H1 (cell line): ENCODE data around the gene USP9Y. TPM values are rescaled to one million over a fixed set of nuclear protein-coding genes. Genes with fewer than 3 reads are reported as not detected.

Experiments
- CTCF ChIA-PET: fragments of 300-600 bp; sonication (Branson Sonifier 250); formaldehyde crosslinking; loops from one replicate; lab custom pipeline; 2021; ENCODE audit not compliant: partially characterized antibody; lab: Charles Lee
- POLR2A ChIA-PET: fragments of 300-600 bp; sonication (Branson Sonifier 250); formaldehyde crosslinking; loops from one replicate; lab custom pipeline; 2021; ENCODE audit warnings: inconsistent platforms; ENCODE audit not compliant: partially characterized antibody; lab: Charles Lee
- DNase-seq, 2 experiments: peaks; one replicate each; pipeline versions ENCODE4 v3.0.0 to v3.0.0-alpha.2; 2010 to 2022; ENCODE audit warnings: low spot score in 2 of 2, low read depth in 1 of 2, mixed read lengths in 1 of 2
- FAIRE-seq: peaks from 2 replicates; lab custom pipeline; 2011; peaks lifted over from hg19 to GRCh38; lab: Jason Lieb, UNC
- H2AFZ ChIP-seq: 2 replicates; pipeline ENCODE4 v1.8.1; 2012; ENCODE audit warnings: low read length, inconsistent platforms
- H2AK5ac ChIP-seq: 2 replicates; pipeline ENCODE4 v1.6.1; 2013; ENCODE audit warnings: low read depth, low read length
- H2BK120ac ChIP-seq: replicated peaks from 2 replicates; pipeline ENCODE3; 2013; ENCODE audit warnings: low read depth, low read length, inconsistent platforms
- H2BK12ac ChIP-seq: 2 replicates; pipeline ENCODE4 v1.6.1; 2013; ENCODE audit warnings: low read depth, low read length
- H2BK15ac ChIP-seq: 2 replicates; pipeline ENCODE4 v1.6.1; 2013; ENCODE audit warnings: low read length
- H2BK20ac ChIP-seq: 2 replicates; pipeline ENCODE4 v1.6.1; 2013; ENCODE audit warnings: low read length
- H2BK5ac ChIP-seq: 2 replicates; pipeline ENCODE4 v1.6.1; 2013; ENCODE audit warnings: low read depth, low read length
- H3K14ac ChIP-seq: 2 replicates; pipeline ENCODE4 v1.6.1; 2013; ENCODE audit warnings: inconsistent platforms; ENCODE audit not compliant: insufficient read length
- H3K18ac ChIP-seq: 2 replicates; pipeline ENCODE4 v1.6.1; 2013; ENCODE audit warnings: low read length; ENCODE audit errors: extremely low read depth
- H3K23ac ChIP-seq: 2 replicates; pipeline ENCODE4 v1.6.1; 2013; ENCODE audit warnings: inconsistent platforms; ENCODE audit not compliant: insufficient read length
- H3K23me2 ChIP-seq: 2 replicates; pipeline ENCODE4 v1.6.1; 2013; ENCODE audit warnings: low read depth, low read length
- H3K27ac ChIP-seq: 2 replicates; pipeline ENCODE4 v1.6.1; 2011; ENCODE audit warnings: low read depth, low read length, inconsistent platforms
- H3K27me3 ChIP-seq, 4 experiments: replicated peaks in 1 of 4; 1 replicate in 1 of 4; 2 replicates in 3 of 4; pipeline versions ENCODE4 v1.6.1 to v1.8.1; 2011 to 2013; ENCODE audit warnings: low read length in 3 of 4, mild to moderate bottlenecking in 3 of 4, inconsistent platforms in 2 of 4, mixed read lengths in 2 of 4, moderate library complexity in 1 of 4; ENCODE audit not compliant: control insufficient read depth in 3 of 4, insufficient read depth in 3 of 4; ENCODE audit errors: extremely low read depth in 1 of 4
- H3K36me3 ChIP-seq, 4 experiments: 2 replicates each; pipeline versions ENCODE4 v1.6.1 to v1.8.1; 2011 to 2013; ENCODE audit warnings: mild to moderate bottlenecking in 4 of 4, low read length in 3 of 4, moderate library complexity in 2 of 4, control low read depth in 1 of 4, inconsistent platforms in 1 of 4; ENCODE audit not compliant: insufficient read depth in 4 of 4, control insufficient read depth in 2 of 4
- H3K4ac ChIP-seq: replicated peaks from 2 replicates; pipeline ENCODE3; 2013; ENCODE audit warnings: low read length, low read depth, mixed read lengths, inconsistent platforms; ENCODE audit not compliant: insufficient read length
- H3K4me1 ChIP-seq, 4 experiments: replicated peaks in 1 of 4; 1 replicate in 1 of 4; 2 replicates in 3 of 4; pipeline versions ENCODE4 v1.6.1 to v1.8.1; 2011 to 2013; ENCODE audit warnings: low read length in 3 of 4, inconsistent platforms in 2 of 4, mixed read lengths in 1 of 4; ENCODE audit not compliant: insufficient read depth in 4 of 4, control insufficient read depth in 3 of 4
- H3K4me2 ChIP-seq, 2 experiments: 2 replicates each; pipeline versions ENCODE4 v1.6.1 to v1.8.1; 2011 to 2013; ENCODE audit warnings: low read depth in 2 of 2, low read length in 2 of 2, control low read depth in 1 of 2, inconsistent platforms in 1 of 2, mild to moderate bottlenecking in 1 of 2; ENCODE audit not compliant: insufficient read depth in 1 of 2
- H3K4me3 ChIP-seq, 4 experiments: fragments of 200-600, 300-600 bp in 1 of 4; sonication (generic), shearing (Covaris generic), sonication (Bioruptor Twin) in 1 of 4; 2 replicates each; pipeline versions ENCODE4 v1.5.1 to v1.8.1; 2011 to 2016; ENCODE audit warnings: low read length in 4 of 4, low read depth in 3 of 4, control low read depth in 2 of 4, inconsistent platforms in 2 of 4, mild to moderate bottlenecking in 2 of 4, mixed read lengths in 1 of 4, moderate library complexity in 1 of 4; ENCODE audit not compliant: insufficient read depth in 2 of 4; ENCODE audit errors: extremely low read depth in 1 of 4
- H3K56ac ChIP-seq: replicated peaks from 2 replicates; pipeline ENCODE3; 2013; ENCODE audit warnings: low read depth, mild to moderate bottlenecking, mixed read lengths, low read length, inconsistent platforms; ENCODE audit not compliant: insufficient read length
- H3K79me1 ChIP-seq: 2 replicates; pipeline ENCODE4 v1.6.1; 2013; ENCODE audit warnings: low read depth, low read length, control low read depth
- H3K79me2 ChIP-seq, 2 experiments: 2 replicates each; pipeline versions ENCODE4 v1.6.1 to v1.8.1; 2012 to 2013; ENCODE audit warnings: low read length in 2 of 2, mild to moderate bottlenecking in 2 of 2, inconsistent platforms in 1 of 2; ENCODE audit not compliant: insufficient read depth in 2 of 2, control insufficient read depth in 1 of 2
- H3K9ac ChIP-seq, 4 experiments: replicated peaks in 1 of 4; 1 replicate in 1 of 4; 2 replicates in 3 of 4; pipeline versions ENCODE4 v1.6.1 to v1.8.1; 2011 to 2013; ENCODE audit warnings: low read depth in 3 of 4, low read length in 3 of 4, control low read depth in 2 of 4, mild to moderate bottlenecking in 2 of 4, moderate library complexity in 2 of 4, inconsistent platforms in 1 of 4; ENCODE audit errors: extremely low read depth in 1 of 4
- H3K9me3 ChIP-seq, 2 experiments: 2 replicates each; pipeline versions ENCODE4 v1.6.1 to v1.8.1; 2012 to 2013; ENCODE audit warnings: mild to moderate bottlenecking in 2 of 2, moderate library complexity in 2 of 2, control low read depth in 1 of 2, inconsistent platforms in 1 of 2, low read depth in 1 of 2, low read length in 1 of 2, mixed read lengths in 1 of 2; ENCODE audit not compliant: insufficient read depth in 2 of 2
- H4K20me1 ChIP-seq, 2 experiments: replicated peaks in 1 of 2; 2 replicates each; pipeline versions ENCODE3 to v1.8.1; 2011 to 2013; ENCODE audit warnings: inconsistent platforms in 2 of 2, low read length in 2 of 2, mild to moderate bottlenecking in 1 of 2; ENCODE audit not compliant: insufficient read depth in 2 of 2, control insufficient read depth in 1 of 2
- H4K5ac ChIP-seq: 2 replicates; pipeline ENCODE4 v1.6.1; 2013; ENCODE audit warnings: low read length, low read depth, mixed read lengths, inconsistent platforms; ENCODE audit not compliant: insufficient read length
- H4K8ac ChIP-seq: 2 replicates; pipeline ENCODE4 v1.8.0; 2013; ENCODE audit warnings: mild to moderate bottlenecking, moderate library complexity, low read length, inconsistent platforms; ENCODE audit not compliant: insufficient read depth; ENCODE audit errors: extremely low read depth
- H4K91ac ChIP-seq: replicated peaks from 2 replicates; pipeline ENCODE3; 2013; ENCODE audit warnings: low read length, mixed read lengths, inconsistent platforms; ENCODE audit not compliant: insufficient read length
- ASH2L ChIP-seq: fragments of 200-600, 300-600 bp; sonication (generic); IDR thresholded peaks from one replicate; pipeline ENCODE4 v1.7.1; 2017; ENCODE audit warnings: low read length
- CBX5 ChIP-seq: fragments of 300-800, 300-1000 bp; sonication (generic); IDR thresholded peaks from 2 replicates; pipeline ENCODE4 v1.7.1; 2016; ENCODE audit warnings: antibody characterized with exemption, low read length, low read depth
- JUN ChIP-seq: IDR thresholded peaks from 2 replicates; pipeline ENCODE4 v1.6.1; 2011; ENCODE audit warnings: low read depth, mild to moderate bottlenecking, improper control_type of control experiment, low read length
- SIN3A ChIP-seq, 2 experiments: IDR thresholded peaks in 1 of 2; conservative IDR thresholded peaks in 1 of 2; 2 replicates each; pipeline ENCODE4 v1.6.1; 2011 to 2012; ENCODE audit warnings: low read length in 2 of 2, improper control_type of control experiment in 1 of 2, low read depth in 1 of 2, mild to moderate bottlenecking in 1 of 2
- SIX5 ChIP-seq: IDR thresholded peaks from 2 replicates; pipeline ENCODE4 v1.6.1; 2011; ENCODE audit warnings: mild to moderate bottlenecking, low read depth, low read length
- SUZ12 ChIP-seq: fragments of 200-600 bp; sonication (generic); IDR thresholded peaks from 2 replicates; pipeline ENCODE4 v1.6.1; 2012; ENCODE audit warnings: mild to moderate bottlenecking, inconsistent platforms, low read length, moderate library complexity, mixed read lengths
- TCF12 ChIP-seq: IDR thresholded peaks from 2 replicates; pipeline ENCODE4 v1.6.1; 2011; ENCODE audit warnings: low read depth, mild to moderate bottlenecking, low read length
- ZNF274 ChIP-seq: IDR thresholded peaks from 2 replicates; pipeline ENCODE4 v1.7.0; 2012; ENCODE audit warnings: low read length, borderline replicate concordance; ENCODE audit errors: extremely low read depth
- WGBS, 2 experiments: shearing (Covaris generic) in 1 of 2; methylation state at CpG; one replicate each; pipeline versions ENCODE4 v1.1.6 to v1.1.7; 2013 to 2015; ENCODE audit warnings: low lambda C conversion rate in 2 of 2, mixed read lengths in 2 of 2, inconsistent platforms in 1 of 2, low coverage in 1 of 2, missing lambda C conversion rate in 1 of 2; ENCODE audit not compliant: insufficient replicate concordance in 2 of 2, insufficient coverage in 1 of 2, insufficient read length in 1 of 2; ENCODE audit errors: extremely low coverage in 1 of 2, missing lambda C conversion rate in 1 of 2; 5-methylcytosine and 5-hydroxymethylcytosine counted together
- polyA plus RNA-seq, 7 experiments: library from polyadenylated mRNA; depleted of rRNA in 3 of 7; stranded (reverse) in 5 of 7; unstranded in 2 of 7; fragments of >200 nt in 5 of 7; fragments of 200-250 nt in 2 of 7; gene quantifications; 1 replicate in 5 of 7; 2 replicates in 1 of 7; 4 replicates in 1 of 7; pipeline versions ENCODE4 v1.2.1 to v1.2.3, GENCODE V29; 2011 to 2013; ENCODE audit warnings: missing spikeins in 2 of 7, mixed read lengths in 2 of 7
- total RNA-seq: library from RNA; stranded (reverse); fragmentation: NEBNext Ultra II Directional; extraction: Animal tissue kit (Norgen Biotek cat#: 25700); gene quantifications from 2 replicates; pipeline ENCODE4 v1.2.1, GENCODE V29; 2021

USP9Y gene
- total and polyA plus RNA-seq, 2 of the 8 experiments (the other 6 are each of a cell fraction or from before 2014, with no cell fraction given) = 28.3 to 34.1 TPM

DNA sequence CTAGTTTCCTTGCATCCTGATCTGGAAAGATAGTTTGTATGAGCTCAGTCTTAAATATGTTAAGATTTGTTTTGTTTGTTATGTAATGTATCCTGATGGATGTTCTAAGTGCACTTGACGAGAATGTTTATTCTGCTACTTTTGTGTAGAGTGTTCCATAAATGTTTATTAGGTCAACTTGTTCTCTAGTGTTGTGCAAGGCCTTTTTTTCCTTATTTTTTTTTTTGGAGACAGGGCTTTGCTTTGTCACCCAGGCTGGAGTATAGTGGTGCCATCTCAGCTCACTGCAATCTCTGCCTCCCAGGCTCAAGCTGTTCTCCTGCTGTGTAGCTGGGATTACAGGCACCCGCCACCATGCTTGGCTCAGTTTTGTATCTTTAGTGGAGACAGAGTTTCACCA is 28.7 kb downstream of the USP9Y start:
- Histone ChIP-seq H2BK5ac (no peak overlapping the region), H2BK15ac (no peak overlapping the region)
- WGBS, 2 experiments = 82% methylated on average over 2 of the region's 2 CpGs; no CpG with 5 or more reads in 1 of the 2 experiments

More for the DNA sequence above, 28.7 kb downstream of the USP9Y start:
- H2AFZ ChIP-seq = no peak overlapping the region
- no peak for TF ChIP-seq ASH2L
- TF ChIP-seq SUZ12 = no peak
- no peak for TF ChIP-seq ZNF274
- TF ChIP-seq TCF12 = no peak
- TF ChIP-seq JUN = no peak
- no peak for TF ChIP-seq CBX5
- no peak for TF ChIP-seq SIN3A (conservative IDR thresholded peaks at IDR 0.05 in 1 of 2, IDR thresholded peaks at IDR 0.05 in 1 of 2; ENCODE audit: low read depth in 1 of 2, low read length in 2 of 2)
- no peak for TF ChIP-seq SIX5
- H4K20me1 ChIP-seq = no peaks in the 10 kb centered on the region
- H3K23me2 ChIP-seq = no peaks in the 10 kb centered on the region
- H4K8ac ChIP-seq = no peak overlapping the region
- H3K9me3 ChIP-seq = no peaks in the 10 kb centered on the region
- no peak overlapping the region for H4K5ac ChIP-seq
- no peak overlapping the region for H3K4me2 ChIP-seq
- H3K9ac ChIP-seq = no peak overlapping the region
- no peak overlapping the region for H2AK5ac ChIP-seq
- H3K23ac ChIP-seq = no peak overlapping the region
- H3K4ac ChIP-seq = no peak overlapping the region
- H3K27me3 ChIP-seq = no peaks in the 10 kb centered on the region
- DNase-seq = no peak
- H4K91ac ChIP-seq = no peak overlapping the region
- no peak for FAIRE-seq
- no peak overlapping the region for H3K56ac ChIP-seq
- H3K36me3 ChIP-seq = peaks cover 0 to 21% (median 0%) of the 10 kb centered on the region in 4 experiments; a peak in 2 of 8 replicates
- no peaks in the 10 kb centered on the region for H3K79me2 ChIP-seq
- no peak overlapping the region for H3K18ac ChIP-seq
- POLR2A ChIA-PET = no interaction called here
- H3K27ac ChIP-seq = no peak overlapping the region
- CTCF ChIA-PET = no interaction called here
- H3K4me3 ChIP-seq = no peak overlapping the region
- no peak overlapping the region for H2BK120ac ChIP-seq
- no peaks in the 10 kb centered on the region for H3K79me1 ChIP-seq
- no peak overlapping the region for H2BK12ac ChIP-seq
- H3K14ac ChIP-seq = no peak overlapping the region
- no peak overlapping the region for H2BK20ac ChIP-seq
- no peaks in the 10 kb centered on the region for H3K4me1 ChIP-seq
